ENCODE measurements around the gene IGF2BP2. TPM values are rescaled to one million over a fixed set of nuclear protein-coding genes. Genes with fewer than 3 reads are reported as not detected.

IGF2BP2 gene
- total and polyA plus RNA-seq, 8 donors = 4.0 to 303 (median 29.0) TPM

- no peak for TF ChIP-seq POLR2AphosphoS5 (IDR thresholded peaks at IDR 0.05)
- no peak for TF ChIP-seq CTCF (IDR thresholded peaks at IDR 0.05)
- no peak for TF ChIP-seq EP300 (IDR thresholded peaks at IDR 0.05)
- TF ChIP-seq POLR2A (IDR thresholded peaks at IDR 0.05) = no peak
- WGBS, 5 donors = 42 to 54% (median 44%) methylated on average over 8 of the region's 8 CpGs
- Histone ChIP-seq H3K4me1 (peaks cover 0 to 13% (median 8%) of the 10 kb centered on the region in 4 donors), H3K9me3 (no peaks in the 10 kb centered on the region), H3K27ac (no peak overlapping the region), H3K4me3 (no peak overlapping the region), H3K27me3 (peaks cover 0 to 5% (median 0%) of the 10 kb centered on the region in 3 donors), H3K36me3 (no peaks in the 10 kb centered on the region)
- intact Hi-C loops (cut with DNase I; ENCODE audit: low total_unique reads) = no loop called here
- no peak for DNase-seq
Observed at GRCh38 chr3:185715091-185715490, 109.8 kb downstream of the IGF2BP2 start.

- intact Hi-C loops (cut with DNase I; ENCODE audit: low total_unique reads) = no loop called here
- 93 to 97% (median 94%) methylated on average over 2 of the region's 2 CpGs for WGBS, 5 donors
Observed at GRCh38 chr3:185714085-185714484, 110.8 kb downstream of the IGF2BP2 start.

GRCh38 chr3:185713015-185713414 is 111.8 kb downstream of the IGF2BP2 start:
- H3K27me3 ChIP-seq = peaks cover 0 to 5% (median 0%) of the 10 kb centered on the region in 3 donors
- intact Hi-C loops (cut with DNase I; ENCODE audit: low total_unique reads) = no loop called here
- H3K36me3 ChIP-seq = no peaks in the 10 kb centered on the region
- 84 to 100% (median 89%) methylated on average over 1 of the region's 1 CpG for WGBS, 5 donors
- no peak for TF ChIP-seq CTCF (IDR thresholded peaks at IDR 0.05)
- TF ChIP-seq POLR2A (IDR thresholded peaks at IDR 0.05) = no peak
- no peak for TF ChIP-seq EP300 (IDR thresholded peaks at IDR 0.05)
- TF ChIP-seq POLR2AphosphoS5 (IDR thresholded peaks at IDR 0.05) = no peak
- H3K4me3 ChIP-seq = no peak overlapping the region
- peaks cover 0 to 13% (median 8%) of the 10 kb centered on the region in 4 donors for H3K4me1 ChIP-seq
- no peak for DNase-seq
- no peak overlapping the region for H3K27ac ChIP-seq
- H3K9me3 ChIP-seq = no peaks in the 10 kb centered on the region

More at GRCh38 chr3:185714085-185714484, 110.8 kb downstream of the IGF2BP2 start:
- Histone ChIP-seq H3K27ac (no peak overlapping the region), H3K4me3 (no peak overlapping the region), H3K9me3 (no peaks in the 10 kb centered on the region), H3K4me1 (peaks cover 0 to 13% (median 8%) of the 10 kb centered on the region in 4 donors), H3K36me3 (no peaks in the 10 kb centered on the region), H3K27me3 (peaks cover 0 to 5% (median 0%) of the 10 kb centered on the region in 3 donors)
- DNase-seq = no peak
- no peak for TF ChIP-seq POLR2A (IDR thresholded peaks at IDR 0.05)
- no peak for TF ChIP-seq POLR2AphosphoS5 (IDR thresholded peaks at IDR 0.05)
- TF ChIP-seq CTCF (IDR thresholded peaks at IDR 0.05) = no peak
- no peak for TF ChIP-seq EP300 (IDR thresholded peaks at IDR 0.05)

- 81 to 91% (median 88%) methylated on average over 3 of the region's 3 CpGs for WGBS, 5 donors
- intact Hi-C loops (cut with DNase I; ENCODE audit: low total_unique reads) = no loop called here
- peaks cover 0 to 5% (median 0%) of the 10 kb centered on the region in 3 donors for H3K27me3 ChIP-seq
- no peak for DNase-seq
- peaks cover 0 to 11% (median 8%) of the 10 kb centered on the region in 4 donors for H3K4me1 ChIP-seq
- H3K4me3 ChIP-seq = no peak overlapping the region
- H3K27ac ChIP-seq = no peak overlapping the region
- no peaks in the 10 kb centered on the region for H3K36me3 ChIP-seq
- TF ChIP-seq POLR2AphosphoS5 (IDR thresholded peaks at IDR 0.05) (no peak), CTCF (IDR thresholded peaks at IDR 0.05) (no peak), POLR2A (IDR thresholded peaks at IDR 0.05) (no peak)
- no peaks in the 10 kb centered on the region for H3K9me3 ChIP-seq
Observed at GRCh38 chr3:185712337-185712736, 112.5 kb downstream of the IGF2BP2 start.
